ENCODE data around the gene PLCB1.

DNA sequence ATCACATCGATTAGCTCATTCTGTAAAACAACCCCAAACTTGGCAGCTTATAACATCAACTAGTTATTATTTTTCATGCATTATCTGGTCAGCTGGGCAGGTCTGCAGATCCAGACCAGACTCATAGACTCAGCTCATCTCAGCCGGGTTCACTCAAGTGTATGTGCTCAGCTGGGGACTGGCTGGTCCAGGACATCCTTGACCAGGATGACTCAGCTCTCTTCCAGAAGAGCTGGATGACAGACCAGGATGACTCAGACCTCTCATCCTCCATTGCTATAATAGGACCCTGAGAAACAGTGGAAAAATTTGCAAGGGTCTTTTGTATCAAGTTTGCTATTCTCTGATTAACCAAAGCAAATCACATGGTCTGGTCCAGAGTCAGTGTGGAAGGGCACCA lies 624.3 kb downstream of the PLCB1 start:
- TF ChIP-seq, protein P1, sequence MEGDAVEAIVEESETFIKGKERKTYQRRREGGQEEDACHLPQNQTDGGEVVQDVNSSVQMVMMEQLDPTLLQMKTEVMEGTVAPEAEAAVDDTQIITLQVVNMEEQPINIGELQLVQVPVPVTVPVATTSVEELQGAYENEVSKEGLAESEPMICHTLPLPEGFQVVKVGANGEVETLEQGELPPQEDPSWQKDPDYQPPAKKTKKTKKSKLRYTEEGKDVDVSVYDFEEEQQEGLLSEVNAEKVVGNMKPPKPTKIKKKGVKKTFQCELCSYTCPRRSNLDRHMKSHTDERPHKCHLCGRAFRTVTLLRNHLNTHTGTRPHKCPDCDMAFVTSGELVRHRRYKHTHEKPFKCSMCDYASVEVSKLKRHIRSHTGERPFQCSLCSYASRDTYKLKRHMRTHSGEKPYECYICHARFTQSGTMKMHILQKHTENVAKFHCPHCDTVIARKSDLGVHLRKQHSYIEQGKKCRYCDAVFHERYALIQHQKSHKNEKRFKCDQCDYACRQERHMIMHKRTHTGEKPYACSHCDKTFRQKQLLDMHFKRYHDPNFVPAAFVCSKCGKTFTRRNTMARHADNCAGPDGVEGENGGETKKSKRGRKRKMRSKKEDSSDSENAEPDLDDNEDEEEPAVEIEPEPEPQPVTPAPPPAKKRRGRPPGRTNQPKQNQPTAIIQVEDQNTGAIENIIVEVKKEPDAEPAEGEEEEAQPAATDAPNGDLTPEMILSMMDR (IDR thresholded peaks at IDR 0.05; ENCODE audit: low read depth, low read length, poor library complexity, severe bottlenecking), result no peak
- TF ChIP-seq EZH2phosphoT487 (IDR thresholded peaks at IDR 0.05; ENCODE audit: borderline replicate concordance, low read length), result no peak
